HG03135 (cell line): ENCODE results near the gene MBOAT2.
A peak's percentile ranks its signal among the peaks of the same experiment; 100 is the strongest.
"Not testable (repeated sequence)": the region's sequence is repeated elsewhere in the genome, so short reads cannot be mapped to it uniquely, and the experiment has no call there.

Experiments
- ATAC-seq: cut with Tn5 transposase; IDR thresholded peaks from one replicate; pipeline ENCODE4 v1.9.1; 2021; ENCODE audit warnings: mild to moderate bottlenecking, moderate library complexity; ENCODE audit not compliant: unreplicated experiment

MBOAT2 gene, protein sequence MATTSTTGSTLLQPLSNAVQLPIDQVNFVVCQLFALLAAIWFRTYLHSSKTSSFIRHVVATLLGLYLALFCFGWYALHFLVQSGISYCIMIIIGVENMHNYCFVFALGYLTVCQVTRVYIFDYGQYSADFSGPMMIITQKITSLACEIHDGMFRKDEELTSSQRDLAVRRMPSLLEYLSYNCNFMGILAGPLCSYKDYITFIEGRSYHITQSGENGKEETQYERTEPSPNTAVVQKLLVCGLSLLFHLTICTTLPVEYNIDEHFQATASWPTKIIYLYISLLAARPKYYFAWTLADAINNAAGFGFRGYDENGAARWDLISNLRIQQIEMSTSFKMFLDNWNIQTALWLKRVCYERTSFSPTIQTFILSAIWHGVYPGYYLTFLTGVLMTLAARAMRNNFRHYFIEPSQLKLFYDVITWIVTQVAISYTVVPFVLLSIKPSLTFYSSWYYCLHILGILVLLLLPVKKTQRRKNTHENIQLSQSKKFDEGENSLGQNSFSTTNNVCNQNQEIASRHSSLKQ

DNA sequence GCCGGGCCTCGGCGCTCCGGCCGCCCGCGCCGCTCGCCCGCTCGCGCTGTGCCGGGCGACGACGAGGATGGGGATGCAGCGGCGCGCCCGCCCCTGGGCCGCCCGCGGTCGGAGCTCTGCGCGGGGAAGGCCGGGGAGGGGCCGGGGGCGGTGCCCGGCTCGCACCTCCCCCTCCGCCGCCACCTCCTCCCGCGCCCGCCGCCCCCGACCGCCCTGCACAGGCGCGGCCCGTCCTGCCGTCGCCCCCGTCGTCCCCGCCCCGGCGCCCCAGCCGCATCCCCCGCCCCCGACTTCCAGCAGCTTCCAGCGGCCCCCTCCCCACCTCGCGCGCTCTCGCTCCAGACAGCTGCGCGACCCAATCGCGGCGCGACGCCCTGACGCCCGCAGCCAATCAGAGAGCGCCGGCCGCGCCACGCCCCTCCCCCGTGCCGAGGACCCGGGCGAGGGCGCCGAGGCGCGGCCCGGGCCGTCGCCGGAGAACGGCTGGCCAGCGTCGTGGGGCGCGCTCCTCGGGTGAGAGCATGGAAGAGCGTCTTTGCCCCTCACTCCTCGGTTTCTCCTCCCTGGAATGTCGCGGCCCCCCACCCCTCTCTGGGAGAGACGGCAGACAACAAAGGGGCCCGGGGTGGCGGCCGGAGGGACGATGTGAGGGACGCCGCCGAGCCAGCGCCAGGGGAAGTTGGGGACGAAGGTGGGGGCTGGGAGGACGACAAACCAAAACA, at the start of gene MBOAT2:
Gene MBOAT2, minus strand, starts transcription at position 69 of the 722 bp plus-strand sequence. CDS start 70 bp downstream, outside the sequence.
- peak; percentile 92 for ATAC-seq

- no peak for ATAC-seq
Observed at GRCh38 chr2:9052821-9053533, 49.5 kb upstream of the MBOAT2 start.

GRCh38 chr2:9051451-9051850, 48.0 kb upstream of the MBOAT2 start:
- ATAC-seq: not testable (repeated sequence)

- ATAC-seq: no peak
Observed at GRCh38 chr2:9050122-9050809, 46.8 kb upstream of the MBOAT2 start.

DNA sequence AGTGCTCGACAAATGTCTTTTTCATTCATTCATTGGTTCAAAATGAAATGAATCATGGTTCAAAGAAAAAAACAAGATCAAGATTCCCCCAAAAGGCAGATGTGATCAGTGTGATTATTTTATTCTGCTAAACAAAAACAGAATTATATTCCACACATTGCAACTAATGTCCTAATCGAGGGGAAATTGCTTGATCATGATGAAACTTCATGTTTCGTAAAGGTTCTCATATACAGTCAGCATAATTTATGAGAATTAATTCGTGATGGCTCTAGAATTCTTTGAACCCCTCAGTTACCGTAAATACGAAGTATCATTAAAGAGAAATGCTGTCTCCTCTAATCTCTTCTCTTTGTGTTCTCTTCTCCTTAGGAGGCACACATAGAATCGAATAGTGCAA, 42.1 kb upstream of the MBOAT2 start:
- no peak for ATAC-seq

DNA sequence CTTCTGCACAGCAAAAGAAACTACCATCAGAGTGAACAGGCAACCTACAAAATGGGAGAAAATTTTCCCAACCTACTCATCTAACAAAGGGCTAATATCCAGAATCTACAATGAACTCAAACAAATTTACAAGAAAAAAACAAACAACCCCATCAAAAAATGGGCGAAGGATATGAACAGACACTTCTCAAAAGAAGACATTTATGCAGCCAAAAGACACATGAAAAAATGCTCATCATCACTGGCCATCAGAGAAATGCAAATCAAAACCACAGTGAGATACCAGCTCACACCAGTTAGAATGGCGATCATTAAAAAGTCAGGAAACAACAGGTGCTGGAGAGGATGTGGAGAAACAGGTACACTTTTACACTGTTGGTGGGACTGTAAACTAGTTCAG, 40.0 kb upstream of the MBOAT2 start:
- ATAC-seq: not testable (repeated sequence)

DNA sequence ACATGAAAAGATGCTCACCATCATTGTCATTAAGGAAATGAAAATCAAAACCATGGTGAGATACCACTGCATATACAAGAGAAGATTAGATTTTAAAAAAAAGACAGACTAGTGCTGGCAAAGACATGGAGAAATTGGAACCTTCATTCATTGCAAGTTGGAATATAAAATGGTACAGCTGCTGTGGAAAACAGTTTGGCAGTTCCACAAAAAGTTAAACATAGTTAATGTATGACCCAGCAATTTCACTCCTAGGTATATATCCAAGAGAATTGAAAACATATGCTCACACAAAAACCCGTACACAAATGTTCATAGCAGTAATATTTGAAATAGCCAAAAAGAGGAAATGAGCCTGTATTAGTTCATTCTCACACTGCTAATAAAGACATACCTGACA, 33.7 kb upstream of the MBOAT2 start:
- no peak for ATAC-seq

GRCh38 chr2:9033385-9034168, 30.1 kb upstream of the MBOAT2 start:
- no peak for ATAC-seq

DNA sequence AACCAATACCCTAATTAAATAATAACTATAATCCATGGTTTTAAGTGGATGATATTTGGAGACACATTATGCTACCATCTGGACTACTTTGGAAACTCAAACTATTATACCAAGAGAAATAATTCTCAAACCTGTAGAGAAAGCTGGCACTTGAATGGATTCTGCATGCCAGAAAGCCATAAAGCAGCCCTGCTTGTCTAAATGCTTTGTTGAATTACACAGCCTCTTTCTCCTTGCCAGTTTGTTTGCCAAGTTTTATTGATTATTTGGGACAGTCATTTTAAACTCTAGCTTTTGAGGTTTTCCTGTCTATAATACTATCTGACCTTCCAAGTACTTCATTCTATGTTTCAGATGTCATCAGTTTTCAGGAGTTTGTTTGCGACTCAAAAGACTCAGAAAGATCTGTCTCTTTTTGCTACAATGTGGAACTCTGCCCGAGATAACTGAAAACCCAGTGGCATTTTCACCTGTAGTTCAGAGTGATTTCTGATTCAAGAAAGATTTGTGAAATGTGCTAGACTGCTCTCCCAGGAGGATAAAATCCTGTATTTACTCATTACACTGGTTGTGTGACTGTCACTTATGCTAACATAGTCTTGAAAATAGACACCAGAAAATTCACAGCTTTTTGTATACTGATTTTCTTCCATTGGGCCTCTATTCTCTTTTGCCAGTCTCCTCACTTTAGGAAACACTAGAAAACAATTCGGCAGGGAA, 29.2 kb upstream of the MBOAT2 start:
- ATAC-seq: no peak

DNA sequence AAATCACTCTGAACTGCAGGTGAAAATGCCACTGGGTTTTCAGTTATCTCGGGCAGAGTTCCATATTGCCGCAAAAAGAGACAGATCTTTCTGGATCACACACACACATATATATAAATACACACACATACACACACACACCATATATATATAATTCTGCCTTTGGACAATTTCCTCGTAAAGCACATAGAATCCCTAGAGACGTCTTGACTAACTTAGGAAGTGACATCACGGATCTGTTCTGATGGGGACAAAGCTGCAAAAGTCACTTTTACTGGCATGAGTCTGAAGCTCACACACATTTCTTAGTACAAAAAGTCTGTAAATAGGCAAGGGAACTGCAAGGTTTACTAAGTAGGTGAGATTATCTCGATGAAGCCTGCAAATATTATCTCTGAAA, 28.6 kb upstream of the MBOAT2 start:
- ATAC-seq: no peak

- no peak for ATAC-seq
Observed at GRCh38 chr2:9031246-9031645, 27.8 kb upstream of the MBOAT2 start.

DNA sequence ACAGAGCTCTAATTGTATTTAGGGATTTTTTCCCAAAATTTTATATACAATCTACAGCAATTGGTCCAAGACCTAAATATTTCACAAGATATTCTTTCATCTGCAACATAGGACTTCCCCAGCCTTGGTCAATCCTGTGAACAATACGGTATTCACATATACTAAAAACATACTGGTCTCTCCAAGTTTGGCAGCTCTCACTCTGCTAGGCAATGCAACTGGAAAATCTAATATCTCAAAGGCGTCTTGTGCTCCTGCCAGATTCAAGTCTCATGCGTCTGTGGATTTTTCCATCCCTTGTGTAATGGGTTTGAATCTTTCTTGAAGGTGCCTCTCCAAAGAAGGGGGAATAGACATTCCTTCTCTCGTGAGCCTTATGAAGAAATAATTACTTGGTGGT, 27.4 kb upstream of the MBOAT2 start:
- no peak for ATAC-seq

DNA sequence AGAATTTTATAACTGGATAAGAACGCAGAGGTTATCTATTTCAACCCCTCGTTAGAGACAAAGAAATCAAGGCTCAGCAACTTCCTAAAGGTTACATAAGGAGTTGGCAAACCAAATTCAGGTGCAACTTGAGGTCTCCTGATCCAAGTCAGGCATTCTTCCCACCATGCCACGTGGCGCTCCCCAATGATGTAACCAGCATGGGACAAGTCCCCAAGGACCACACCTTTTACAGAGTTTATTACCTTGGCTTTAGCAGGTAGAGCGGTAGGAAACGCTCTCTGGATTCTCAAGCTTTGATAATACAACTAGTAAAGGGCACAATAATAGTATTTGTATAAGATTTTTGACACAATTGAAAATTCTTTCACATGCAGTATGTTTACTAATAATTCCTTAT, 26.7 kb upstream of the MBOAT2 start:
- no peak for ATAC-seq

DNA sequence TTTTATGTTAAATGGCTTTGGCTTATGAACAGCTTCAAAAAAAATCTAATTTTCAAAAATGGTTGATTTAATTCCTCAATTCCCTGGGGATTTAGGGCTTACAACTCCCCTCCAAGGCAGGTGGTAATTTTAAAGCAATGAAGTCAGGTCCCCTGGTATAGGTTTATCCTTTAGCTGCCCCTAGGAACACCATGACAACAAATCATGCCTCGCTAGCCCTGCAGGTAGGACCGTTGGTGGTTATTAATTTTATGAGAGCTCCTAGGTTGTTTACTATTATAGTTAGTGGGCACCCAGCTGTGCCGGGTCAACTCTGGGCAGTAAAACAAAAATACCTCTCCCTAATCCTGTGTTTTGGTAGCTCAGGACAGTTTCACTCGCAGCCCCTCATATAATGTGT, 26.2 kb upstream of the MBOAT2 start:
- ATAC-seq: no peak

- no peak for ATAC-seq
Observed at GRCh38 chr2:9027884-9028283, 24.4 kb upstream of the MBOAT2 start.

DNA sequence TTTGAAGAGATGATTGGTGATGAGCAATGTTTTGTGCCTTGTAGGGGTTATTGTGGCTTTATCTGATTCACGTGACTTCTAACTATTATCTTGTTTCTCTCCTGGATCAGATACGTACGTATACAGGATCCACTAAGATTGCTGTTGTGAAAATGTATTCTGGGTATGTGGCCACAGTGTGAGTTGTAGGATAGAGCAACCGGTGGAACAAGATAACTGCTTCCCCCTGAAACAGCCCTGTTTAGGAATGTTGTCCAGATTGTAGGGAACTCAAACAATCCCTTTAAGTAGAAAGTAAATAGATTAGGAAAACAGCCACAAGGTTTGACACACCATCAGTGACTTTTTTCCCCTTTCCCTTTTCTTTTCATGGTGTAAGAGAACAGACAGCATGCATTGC, 22.3 kb upstream of the MBOAT2 start:
- ATAC-seq: no peak

- ATAC-seq: no peak
Observed at GRCh38 chr2:9024575-9024974, 21.1 kb upstream of the MBOAT2 start.

GRCh38 chr2:9021563-9022211, 18.2 kb upstream of the MBOAT2 start:
- no peak for ATAC-seq

DNA sequence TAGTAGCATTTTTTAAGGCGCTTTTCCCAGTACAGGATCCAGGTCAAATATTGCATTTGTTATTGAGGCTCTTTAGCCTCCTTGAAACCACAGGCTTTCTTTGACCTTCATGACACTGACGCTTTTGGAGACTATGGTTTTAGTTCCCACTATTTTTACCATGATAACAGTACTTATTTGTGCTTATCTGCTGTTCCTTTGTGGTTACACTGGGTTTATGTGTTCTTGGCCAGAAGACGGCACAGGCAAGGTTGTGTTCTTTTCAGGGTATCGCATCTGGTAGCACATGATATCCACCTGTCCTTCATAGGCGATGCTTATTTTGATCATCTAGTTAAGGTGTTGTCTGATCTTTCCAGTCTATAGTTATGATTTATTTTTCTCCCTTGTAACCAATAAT, 16.8 kb upstream of the MBOAT2 start:
- ATAC-seq: no peak
